NCI-H748 treated with DMSO at 0.1 percent for 48 hours (cell line): ENCODE measurements around the gene VEGFB.

Source experiments
- DNase-seq: peaks from one replicate; lab custom pipeline; 2025; lab: John Stamatoyannopoulos, UW

The VEGFB gene

DNA sequence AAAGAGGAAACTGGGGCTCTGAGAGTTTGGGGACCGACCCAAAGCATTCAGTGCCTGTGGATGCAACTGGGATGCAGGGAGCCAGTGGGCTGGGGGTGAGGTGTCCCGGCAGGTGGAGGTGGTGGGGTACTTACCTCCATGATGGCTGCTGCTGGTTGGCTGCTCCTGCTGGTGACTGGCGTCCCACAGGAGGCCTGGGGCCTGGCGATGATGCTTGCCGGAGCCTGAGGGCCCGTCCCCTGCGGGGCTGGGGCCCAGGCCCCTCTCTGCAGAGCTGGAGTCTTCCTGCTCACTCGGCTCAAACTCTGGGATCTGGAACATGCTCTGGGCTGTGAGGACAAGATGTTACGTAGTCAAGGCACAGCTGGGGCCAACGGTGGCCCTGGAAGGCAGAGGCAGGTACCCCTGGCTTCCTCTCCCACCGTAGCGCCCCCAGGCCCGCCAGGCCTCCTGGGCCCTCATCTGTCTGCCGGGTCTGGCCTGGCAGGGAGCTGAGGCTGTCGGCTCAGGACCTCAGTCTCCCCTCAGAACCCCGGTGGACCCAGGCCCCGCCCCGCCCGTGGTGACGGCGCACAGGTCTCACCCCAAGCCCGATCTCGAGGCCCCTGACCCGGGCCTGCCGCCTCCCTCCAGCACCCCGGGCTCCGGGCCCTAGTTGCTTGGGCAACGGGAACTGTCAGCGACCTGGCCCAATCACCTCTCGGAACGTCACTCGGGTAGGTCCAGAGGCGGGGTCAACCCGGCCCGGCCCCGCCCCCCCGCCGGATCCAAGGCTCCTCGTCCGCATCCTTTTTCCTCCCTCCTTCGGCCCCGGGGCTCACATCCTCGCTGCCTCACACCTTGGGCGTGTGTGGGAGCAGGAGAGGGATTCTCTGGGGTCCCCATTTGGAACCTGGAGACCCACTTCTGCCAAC, 49.9 kb downstream of the VEGFB start, which contains the start of gene BAD:
Gene BAD (minus strand): TSS at position 618 of the 914 bp plus-strand sequence. CDS start 297 bp downstream, at position 321.
- peak; percentile 77 for DNase-seq

DNA sequence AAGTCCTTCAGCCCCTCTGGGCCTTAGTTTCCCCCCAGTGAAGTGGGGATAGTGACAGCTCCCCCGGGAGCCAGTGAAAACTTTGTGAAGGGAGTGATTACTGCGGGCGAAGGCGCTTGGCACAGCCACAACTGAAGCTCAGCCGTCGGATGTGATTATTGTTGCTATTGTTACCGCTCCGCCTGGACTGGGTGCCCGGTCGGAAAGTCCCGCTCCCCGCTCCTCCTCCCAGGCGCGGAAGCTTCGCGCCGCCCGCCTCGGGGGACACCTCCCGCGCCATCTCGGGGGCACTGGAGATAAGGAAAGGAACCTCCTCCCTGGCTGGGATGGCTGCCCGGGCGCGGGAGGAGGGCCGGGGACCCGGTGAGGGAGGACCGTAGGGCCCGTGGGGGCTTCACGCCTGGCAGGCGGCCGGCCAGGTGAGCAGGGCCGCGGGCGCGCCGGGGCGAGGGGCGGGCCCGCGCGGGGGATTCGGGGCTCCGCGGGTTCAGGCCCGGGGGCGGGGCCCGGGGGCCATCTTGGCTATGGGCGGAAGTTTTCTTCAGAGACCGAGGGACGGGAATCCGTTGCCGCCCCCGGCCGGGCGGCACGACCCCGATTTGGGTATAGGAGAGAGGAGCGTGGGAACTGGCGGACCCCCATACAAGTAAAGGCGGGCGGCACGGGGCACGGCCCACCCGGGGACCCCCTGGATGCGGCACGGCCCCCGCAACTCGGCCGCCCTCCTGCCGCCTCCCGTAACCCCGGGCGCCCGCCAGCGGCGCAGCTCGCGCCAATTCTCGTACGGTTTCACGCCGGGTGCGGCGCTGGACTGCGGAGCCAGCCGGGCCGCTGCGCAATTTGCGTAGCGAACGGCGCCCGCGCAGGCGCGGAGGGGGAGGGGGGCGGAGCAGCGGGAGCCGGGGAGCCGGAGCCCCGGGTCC, 50.8 kb downstream of the VEGFB start, which contains the start of gene GPR137:
Gene GPR137 (plus strand): TSS at position 887 of the 923 bp plus-strand sequence. CDS start 677 bp downstream, outside the sequence.
- DNase-seq, result peak; percentile 71

DNA sequence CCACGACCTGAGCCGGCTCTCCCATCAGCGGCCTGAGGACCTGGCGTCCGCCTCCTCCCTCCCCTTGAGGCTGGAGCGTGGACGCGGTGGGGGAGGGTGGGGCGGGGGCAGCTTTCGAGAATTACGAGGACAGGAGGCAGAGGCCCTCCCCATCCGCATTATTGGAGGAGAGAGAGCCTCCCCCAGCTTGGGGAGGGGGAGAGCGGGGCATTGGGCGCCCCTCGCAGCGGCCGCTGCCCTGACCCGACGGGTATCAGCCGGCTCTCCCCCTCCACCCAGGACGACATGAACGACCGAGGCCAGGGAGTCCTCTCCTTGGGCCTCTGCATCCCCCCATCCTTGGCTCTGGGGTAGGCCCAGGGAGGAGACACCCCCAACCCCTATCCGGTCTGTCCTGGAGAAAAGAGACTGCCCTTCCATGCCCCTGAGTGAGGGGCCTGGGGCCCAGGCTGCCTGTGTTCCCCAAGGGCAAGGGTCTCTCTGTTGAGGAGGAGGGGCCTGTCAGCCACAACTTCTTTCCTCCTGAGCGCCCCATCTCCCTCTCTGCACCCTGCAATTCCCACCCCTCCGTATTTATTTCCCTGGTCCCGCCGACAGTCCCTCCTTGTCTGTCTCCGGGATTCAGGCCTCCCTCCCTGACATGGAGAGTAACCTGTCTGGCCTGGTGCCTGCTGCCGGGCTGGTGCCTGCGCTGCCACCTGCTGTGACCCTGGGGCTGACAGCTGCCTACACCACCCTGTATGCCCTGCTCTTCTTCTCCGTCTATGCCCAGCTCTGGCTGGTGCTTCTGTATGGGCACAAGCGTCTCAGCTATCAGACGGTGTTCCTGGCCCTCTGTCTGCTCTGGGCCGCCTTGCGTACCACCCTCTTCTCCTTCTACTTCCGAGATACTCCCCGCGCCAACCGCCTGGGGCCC, 51.8 kb downstream of the VEGFB start:
- no peak for DNase-seq

DNA sequence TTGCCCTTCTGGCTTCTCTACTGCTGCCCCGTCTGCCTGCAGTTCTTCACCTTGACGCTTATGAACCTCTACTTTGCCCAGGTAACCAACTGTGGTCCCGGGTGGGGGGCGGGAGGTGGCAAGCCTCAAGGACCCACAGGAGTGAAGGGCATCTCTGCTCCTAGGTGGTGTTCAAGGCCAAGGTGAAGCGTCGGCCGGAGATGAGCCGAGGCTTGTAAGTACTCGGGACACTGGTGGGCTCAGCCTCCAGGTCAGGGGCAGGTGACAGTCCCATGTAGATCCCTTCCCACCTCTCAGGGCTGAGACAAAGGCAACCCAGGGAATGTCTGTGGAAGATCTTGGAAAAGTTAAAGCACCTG, 52.4 kb downstream of the VEGFB start:
- no peak for DNase-seq

DNA sequence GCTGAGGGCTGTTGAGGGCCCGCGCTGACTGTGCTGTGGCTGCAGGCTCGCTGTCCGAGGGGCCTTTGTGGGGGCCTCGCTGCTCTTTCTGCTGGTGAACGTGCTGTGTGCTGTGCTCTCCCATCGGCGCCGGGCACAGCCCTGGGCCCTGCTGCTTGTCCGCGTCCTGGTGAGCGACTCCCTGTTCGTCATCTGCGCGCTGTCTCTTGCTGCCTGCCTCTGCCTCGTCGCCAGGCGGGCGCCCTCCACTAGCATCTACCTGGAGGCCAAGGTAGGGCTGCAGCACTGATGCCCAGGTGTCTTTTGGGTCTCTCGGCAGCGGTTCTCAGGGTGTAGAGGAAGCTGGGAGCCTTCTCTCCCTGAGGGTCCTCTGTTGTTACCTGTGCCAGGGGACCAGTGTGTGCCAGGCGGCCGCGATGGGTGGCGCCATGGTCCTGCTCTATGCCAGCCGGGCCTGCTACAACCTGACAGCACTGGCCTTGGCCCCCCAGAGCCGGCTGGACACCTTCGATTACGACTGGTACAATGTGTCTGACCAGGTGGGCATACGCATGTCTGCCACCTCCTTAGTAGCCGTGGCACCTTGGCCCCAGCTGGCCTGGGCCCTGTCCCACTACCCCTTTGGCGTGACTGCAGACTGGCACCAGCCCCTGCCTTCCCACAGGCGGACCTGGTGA, 53.4 kb downstream of the VEGFB start:
- DNase-seq, result no peak

DNA sequence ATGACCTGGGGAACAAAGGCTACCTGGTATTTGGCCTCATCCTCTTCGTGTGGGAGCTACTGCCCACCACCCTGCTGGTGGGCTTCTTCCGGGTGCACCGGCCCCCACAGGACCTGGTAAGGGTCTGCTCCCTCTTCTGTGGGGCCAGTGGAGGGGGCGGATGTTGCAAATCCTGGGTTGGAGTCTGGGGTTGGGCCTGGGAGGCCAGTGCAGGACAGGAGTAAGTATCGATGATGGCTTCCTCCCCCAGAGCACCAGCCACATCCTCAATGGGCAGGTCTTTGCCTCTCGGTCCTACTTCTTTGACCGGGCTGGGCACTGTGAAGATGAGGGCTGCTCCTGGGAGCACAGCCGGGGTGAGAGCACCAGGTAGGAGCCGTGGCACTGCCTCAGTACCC, 54.0 kb downstream of the VEGFB start:
- no peak for DNase-seq
